K562 (cell line): ENCODE results near the gene GNPTAB. TPM values are rescaled to one million over a fixed set of nuclear protein-coding genes. Genes with fewer than 3 reads are reported as not detected.

Experiments used
- ATF3 ChIP-seq, 2 experiments: fragments of 450-650 bp in 1 of 2; sonication (generic) in 1 of 2; formaldehyde crosslinking in 1 of 2; IDR thresholded peaks in 1 of 2; conservative IDR thresholded peaks in 1 of 2; 2 replicates each; pipeline versions ENCODE4 v1.6.1 to v1.8.1; 2016 to 2023; ENCODE audit warnings: mild to moderate bottlenecking in 2 of 2, moderate library complexity in 2 of 2, inconsistent platforms in 1 of 2, missing genetic modification reagents in 1 of 2
- EP400 ChIP-seq: fragments of 450-650 bp; IDR thresholded peaks from 2 replicates; pipeline ENCODE4 v1.6.1; 2017; ENCODE audit warnings: antibody characterized with exemption, mild to moderate bottlenecking, moderate library complexity
- GTF3C2 ChIP-seq: IDR thresholded peaks from 3 replicates; pipeline ENCODE4 v1.6.1; 2011; ENCODE audit warnings: borderline replicate concordance, mild to moderate bottlenecking, moderate library complexity; ENCODE audit not compliant: insufficient read length; ENCODE audit errors: extremely low read depth
- L3MBTL2 ChIP-seq: fragments of 450-650 bp; IDR thresholded peaks from 2 replicates; pipeline ENCODE4 v1.6.1; 2016; ENCODE audit warnings: mild to moderate bottlenecking, moderate library complexity
- RBM25 ChIP-seq: fragments of 200-400 bp; formaldehyde crosslinking; IDR thresholded peaks from 2 replicates; pipeline ENCODE4 v1.6.1; 2018; ENCODE audit warnings: low read length, low read depth, moderate library complexity; ENCODE audit not compliant: severe bottlenecking
- RCOR1 ChIP-seq, 2 experiments: IDR thresholded peaks; 2 replicates each; pipeline ENCODE4 v1.6.1; 2012; ENCODE audit warnings: low read depth in 2 of 2, low read length in 2 of 2, borderline replicate concordance in 1 of 2, improper control_type of control experiment in 1 of 2
- ZNF274 ChIP-seq: IDR thresholded peaks from 2 replicates; pipeline ENCODE4 v1.6.1; 2011; ENCODE audit warnings: low read depth, mild to moderate bottlenecking, low read length, moderate library complexity, borderline replicate concordance
- polyA plus RNA-seq, 8 experiments: library from polyadenylated mRNA; depleted of rRNA in 4 of 8; stranded (reverse) in 5 of 8; unstranded in 3 of 8; fragments of >200 nt; fragmentation: Nextera tagmentation in 2 of 8; fragmentation: Illumina TruSeq in 1 of 8; extraction: Ambion mirVana in 2 of 8; extraction: Trizol in 1 of 8; gene quantifications; 2 replicates each; pipeline versions ENCODE4 v1.2.1 to v1.2.3, GENCODE V29; 2011 to 2014; ENCODE audit warnings: inconsistent platforms in 1 of 8, missing spikeins in 1 of 8
- total RNA-seq, 7 experiments: library from RNA; depleted of rRNA in 6 of 7; stranded (reverse); fragments of >200 nt in 6 of 7; fragmentation: Illumina TruSeq in 2 of 7; extraction: Trizol in 2 of 7; gene quantifications; 2 replicates each; pipeline versions ENCODE4 v1.2.1 to v1.2.3, GENCODE V29; 2011 to 2021; ENCODE audit warnings: low replicate concordance in 1 of 7
- TF ChIP-seq, protein P1 (sequence below): fragments of 450-650 bp; IDR thresholded peaks from 2 replicates; pipeline ENCODE4 v1.6.1; 2016; ENCODE audit warnings: mild to moderate bottlenecking, moderate library complexity
- TF ChIP-seq, protein P2 (sequence below): fragments of 450-650 bp; formaldehyde crosslinking; IDR thresholded peaks from 2 replicates; pipeline ENCODE4 v1.4.0; 2020; ENCODE audit warnings: mild to moderate bottlenecking

Gene GNPTAB
- total and polyA plus RNA-seq, 9 of the 15 experiments (the other 6 are each of a cell fraction or from before 2014, with no cell fraction given): 5.9 to 23.2 (median 19.3) TPM

- TF ChIP-seq, protein P1, sequence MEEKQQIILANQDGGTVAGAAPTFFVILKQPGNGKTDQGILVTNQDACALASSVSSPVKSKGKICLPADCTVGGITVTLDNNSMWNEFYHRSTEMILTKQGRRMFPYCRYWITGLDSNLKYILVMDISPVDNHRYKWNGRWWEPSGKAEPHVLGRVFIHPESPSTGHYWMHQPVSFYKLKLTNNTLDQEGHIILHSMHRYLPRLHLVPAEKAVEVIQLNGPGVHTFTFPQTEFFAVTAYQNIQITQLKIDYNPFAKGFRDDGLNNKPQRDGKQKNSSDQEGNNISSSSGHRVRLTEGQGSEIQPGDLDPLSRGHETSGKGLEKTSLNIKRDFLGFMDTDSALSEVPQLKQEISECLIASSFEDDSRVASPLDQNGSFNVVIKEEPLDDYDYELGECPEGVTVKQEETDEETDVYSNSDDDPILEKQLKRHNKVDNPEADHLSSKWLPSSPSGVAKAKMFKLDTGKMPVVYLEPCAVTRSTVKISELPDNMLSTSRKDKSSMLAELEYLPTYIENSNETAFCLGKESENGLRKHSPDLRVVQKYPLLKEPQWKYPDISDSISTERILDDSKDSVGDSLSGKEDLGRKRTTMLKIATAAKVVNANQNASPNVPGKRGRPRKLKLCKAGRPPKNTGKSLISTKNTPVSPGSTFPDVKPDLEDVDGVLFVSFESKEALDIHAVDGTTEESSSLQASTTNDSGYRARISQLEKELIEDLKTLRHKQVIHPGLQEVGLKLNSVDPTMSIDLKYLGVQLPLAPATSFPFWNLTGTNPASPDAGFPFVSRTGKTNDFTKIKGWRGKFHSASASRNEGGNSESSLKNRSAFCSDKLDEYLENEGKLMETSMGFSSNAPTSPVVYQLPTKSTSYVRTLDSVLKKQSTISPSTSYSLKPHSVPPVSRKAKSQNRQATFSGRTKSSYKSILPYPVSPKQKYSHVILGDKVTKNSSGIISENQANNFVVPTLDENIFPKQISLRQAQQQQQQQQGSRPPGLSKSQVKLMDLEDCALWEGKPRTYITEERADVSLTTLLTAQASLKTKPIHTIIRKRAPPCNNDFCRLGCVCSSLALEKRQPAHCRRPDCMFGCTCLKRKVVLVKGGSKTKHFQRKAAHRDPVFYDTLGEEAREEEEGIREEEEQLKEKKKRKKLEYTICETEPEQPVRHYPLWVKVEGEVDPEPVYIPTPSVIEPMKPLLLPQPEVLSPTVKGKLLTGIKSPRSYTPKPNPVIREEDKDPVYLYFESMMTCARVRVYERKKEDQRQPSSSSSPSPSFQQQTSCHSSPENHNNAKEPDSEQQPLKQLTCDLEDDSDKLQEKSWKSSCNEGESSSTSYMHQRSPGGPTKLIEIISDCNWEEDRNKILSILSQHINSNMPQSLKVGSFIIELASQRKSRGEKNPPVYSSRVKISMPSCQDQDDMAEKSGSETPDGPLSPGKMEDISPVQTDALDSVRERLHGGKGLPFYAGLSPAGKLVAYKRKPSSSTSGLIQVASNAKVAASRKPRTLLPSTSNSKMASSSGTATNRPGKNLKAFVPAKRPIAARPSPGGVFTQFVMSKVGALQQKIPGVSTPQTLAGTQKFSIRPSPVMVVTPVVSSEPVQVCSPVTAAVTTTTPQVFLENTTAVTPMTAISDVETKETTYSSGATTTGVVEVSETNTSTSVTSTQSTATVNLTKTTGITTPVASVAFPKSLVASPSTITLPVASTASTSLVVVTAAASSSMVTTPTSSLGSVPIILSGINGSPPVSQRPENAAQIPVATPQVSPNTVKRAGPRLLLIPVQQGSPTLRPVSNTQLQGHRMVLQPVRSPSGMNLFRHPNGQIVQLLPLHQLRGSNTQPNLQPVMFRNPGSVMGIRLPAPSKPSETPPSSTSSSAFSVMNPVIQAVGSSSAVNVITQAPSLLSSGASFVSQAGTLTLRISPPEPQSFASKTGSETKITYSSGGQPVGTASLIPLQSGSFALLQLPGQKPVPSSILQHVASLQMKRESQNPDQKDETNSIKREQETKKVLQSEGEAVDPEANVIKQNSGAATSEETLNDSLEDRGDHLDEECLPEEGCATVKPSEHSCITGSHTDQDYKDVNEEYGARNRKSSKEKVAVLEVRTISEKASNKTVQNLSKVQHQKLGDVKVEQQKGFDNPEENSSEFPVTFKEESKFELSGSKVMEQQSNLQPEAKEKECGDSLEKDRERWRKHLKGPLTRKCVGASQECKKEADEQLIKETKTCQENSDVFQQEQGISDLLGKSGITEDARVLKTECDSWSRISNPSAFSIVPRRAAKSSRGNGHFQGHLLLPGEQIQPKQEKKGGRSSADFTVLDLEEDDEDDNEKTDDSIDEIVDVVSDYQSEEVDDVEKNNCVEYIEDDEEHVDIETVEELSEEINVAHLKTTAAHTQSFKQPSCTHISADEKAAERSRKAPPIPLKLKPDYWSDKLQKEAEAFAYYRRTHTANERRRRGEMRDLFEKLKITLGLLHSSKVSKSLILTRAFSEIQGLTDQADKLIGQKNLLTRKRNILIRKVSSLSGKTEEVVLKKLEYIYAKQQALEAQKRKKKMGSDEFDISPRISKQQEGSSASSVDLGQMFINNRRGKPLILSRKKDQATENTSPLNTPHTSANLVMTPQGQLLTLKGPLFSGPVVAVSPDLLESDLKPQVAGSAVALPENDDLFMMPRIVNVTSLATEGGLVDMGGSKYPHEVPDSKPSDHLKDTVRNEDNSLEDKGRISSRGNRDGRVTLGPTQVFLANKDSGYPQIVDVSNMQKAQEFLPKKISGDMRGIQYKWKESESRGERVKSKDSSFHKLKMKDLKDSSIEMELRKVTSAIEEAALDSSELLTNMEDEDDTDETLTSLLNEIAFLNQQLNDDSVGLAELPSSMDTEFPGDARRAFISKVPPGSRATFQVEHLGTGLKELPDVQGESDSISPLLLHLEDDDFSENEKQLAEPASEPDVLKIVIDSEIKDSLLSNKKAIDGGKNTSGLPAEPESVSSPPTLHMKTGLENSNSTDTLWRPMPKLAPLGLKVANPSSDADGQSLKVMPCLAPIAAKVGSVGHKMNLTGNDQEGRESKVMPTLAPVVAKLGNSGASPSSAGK: peak; percentile 29; the same call in 1 of the 2 replicates
- TF ChIP-seq EP400 (peak; percentile 42; the same call in 1 of the 2 replicates), RBM25 (peak; percentile 83), L3MBTL2 (peak; percentile 33; the same call in 1 of the 2 replicates), GTF3C2 (no peak), ATF3 (IDR thresholded peaks at IDR 0.05) (peak; percentile 56), ATF3 (CRISPR knock-in tag; conservative IDR thresholded peaks at IDR 0.05) (no peak), ZNF274 (no peak), RCOR1 (IDR thresholded peaks at IDR 0.05; ENCODE audit: borderline replicate concordance in 1 of 2, low read depth in 2 of 2, low read length in 2 of 2) (no peak)
- TF ChIP-seq, protein P2, sequence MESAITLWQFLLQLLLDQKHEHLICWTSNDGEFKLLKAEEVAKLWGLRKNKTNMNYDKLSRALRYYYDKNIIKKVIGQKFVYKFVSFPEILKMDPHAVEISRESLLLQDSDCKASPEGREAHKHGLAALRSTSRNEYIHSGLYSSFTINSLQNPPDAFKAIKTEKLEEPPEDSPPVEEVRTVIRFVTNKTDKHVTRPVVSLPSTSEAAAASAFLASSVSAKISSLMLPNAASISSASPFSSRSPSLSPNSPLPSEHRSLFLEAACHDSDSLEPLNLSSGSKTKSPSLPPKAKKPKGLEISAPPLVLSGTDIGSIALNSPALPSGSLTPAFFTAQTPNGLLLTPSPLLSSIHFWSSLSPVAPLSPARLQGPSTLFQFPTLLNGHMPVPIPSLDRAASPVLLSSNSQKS (CRISPR knock-in tag): no peak
Measured at GRCh38 chr12:101850199-101850598, 19.4 kb upstream of the GNPTAB start (continued).
